ENCODE data around the gene AAK1. TPM values are rescaled to one million over a fixed set of nuclear protein-coding genes. Genes with fewer than 3 reads are reported as not detected.

AAK1 gene
- total and polyA plus RNA-seq, 10 of the 15 experiments (the other 5 are each of a cell fraction or from before 2014, with no cell fraction given): 2.9 to 41.4 (median 17.5) TPM

DNA sequence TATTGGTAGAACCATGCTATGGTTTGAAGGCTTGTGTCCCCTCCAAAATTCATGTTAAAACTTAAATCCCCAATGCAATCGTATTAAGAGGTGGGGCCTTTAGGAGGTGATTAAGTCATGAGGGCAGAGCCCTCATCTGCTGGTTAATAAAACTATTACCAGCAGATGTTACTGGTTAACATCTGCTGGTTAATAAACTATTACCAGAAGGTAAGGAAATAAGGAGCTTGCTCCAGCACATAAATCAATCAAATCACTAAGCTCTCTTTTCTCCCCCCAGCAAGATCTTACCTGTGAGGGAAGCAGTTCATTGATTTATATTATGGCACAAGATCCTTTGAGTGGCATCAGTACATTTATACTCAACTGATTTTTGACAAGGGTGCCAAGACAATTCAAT, 96.9 kb downstream of the AAK1 start:
- ChIA-PET RAD21 (ENCODE audit: unreplicated experiment) (interaction anchor here (0.7 to 1.6 kb wide), 3 partner anchors 11 to 169 kb away, joined by 3 to 5 read pairs (median 5); partner anchors contain the start of gene NFU1), SMC1A (ENCODE audit: uncharacterized antibody, unreplicated experiment) (interaction anchor here (0.9 to 2.5 kb wide), 5 partner anchors 8 to 98 kb away, joined by 3 to 9 read pairs (median 4); no protein-coding TSS in a partner anchor), POLR2A (no interaction called here), CTCF (interaction anchor here (1.4 to 14.4 kb wide), 3 partner anchors 17 to 170 kb away, joined by 3 to 176 read pairs (median 4); partner anchors contain the start of gene NFU1)
- no peaks in the 10 kb centered on the region for H3K27me3 ChIP-seq (replicated peaks in 1 of 2; ENCODE audit: control insufficient read depth in 2 of 2, insufficient read depth in 2 of 2, low read length in 1 of 2)
- FAIRE-seq: no peak
- 100% methylated on average over 1 of the region's 1 CpG for WGBS (ENCODE audit: insufficient coverage, insufficient replicate concordance, low lambda C conversion rate, missing lambda C conversion rate)
- no TSS peak for BruUV-seq (replicated peaks)
- intact Hi-C loops (cut with micrococcal nuclease; ENCODE audit: unreplicated experiment): loop anchor here (5.0 kb wide), 1 partner anchor 109 kb away; the partner anchor contains the start of gene NFU1
- no peak overlapping the region for H2AFZ ChIP-seq (ENCODE audit: control insufficient read depth, low read depth, low read length)
- ATAC-seq: no peak
- H3K9me3 ChIP-seq (replicated peaks; ENCODE audit: control insufficient read depth, insufficient read depth, low read length): no peaks in the 10 kb centered on the region; the same call in none of the 3 replicates
- peaks cover 27% of the 10 kb centered on the region for H3K4me1 ChIP-seq (ENCODE audit: control insufficient read depth, insufficient read depth, low read length)
- in situ Hi-C loops (cut with MboI): no loop called here
- DNase-seq (ENCODE audit: low read depth, low spot score): no peak
- H3K4me3 ChIP-seq: no peak overlapping the region
- no peaks in the 10 kb centered on the region; the same call in none of the 2 replicates for H3K79me2 ChIP-seq (ENCODE audit: control insufficient read depth, insufficient read depth, low read length)
- H3K4me2 ChIP-seq (ENCODE audit: control insufficient read depth, insufficient read depth): 0 out of 2 replicates have a peak overlapping the region, but pooled peaks have one; percentile 3
- H3K36me3 ChIP-seq (ENCODE audit: control insufficient read depth in 2 of 2, insufficient read depth in 2 of 2, low read length in 1 of 2): peaks cover 2 to 14% of the 10 kb centered on the region in 2 experiments; a peak in 3 of 4 replicates
- no peaks in the 10 kb centered on the region for H4K20me1 ChIP-seq (ENCODE audit: control insufficient read depth, insufficient read depth)
- no peak for TF ChIP-seq GATAD2B (conservative IDR thresholded peaks at IDR 0.05; ENCODE audit: low read depth)
- TF ChIP-seq, protein P1, sequence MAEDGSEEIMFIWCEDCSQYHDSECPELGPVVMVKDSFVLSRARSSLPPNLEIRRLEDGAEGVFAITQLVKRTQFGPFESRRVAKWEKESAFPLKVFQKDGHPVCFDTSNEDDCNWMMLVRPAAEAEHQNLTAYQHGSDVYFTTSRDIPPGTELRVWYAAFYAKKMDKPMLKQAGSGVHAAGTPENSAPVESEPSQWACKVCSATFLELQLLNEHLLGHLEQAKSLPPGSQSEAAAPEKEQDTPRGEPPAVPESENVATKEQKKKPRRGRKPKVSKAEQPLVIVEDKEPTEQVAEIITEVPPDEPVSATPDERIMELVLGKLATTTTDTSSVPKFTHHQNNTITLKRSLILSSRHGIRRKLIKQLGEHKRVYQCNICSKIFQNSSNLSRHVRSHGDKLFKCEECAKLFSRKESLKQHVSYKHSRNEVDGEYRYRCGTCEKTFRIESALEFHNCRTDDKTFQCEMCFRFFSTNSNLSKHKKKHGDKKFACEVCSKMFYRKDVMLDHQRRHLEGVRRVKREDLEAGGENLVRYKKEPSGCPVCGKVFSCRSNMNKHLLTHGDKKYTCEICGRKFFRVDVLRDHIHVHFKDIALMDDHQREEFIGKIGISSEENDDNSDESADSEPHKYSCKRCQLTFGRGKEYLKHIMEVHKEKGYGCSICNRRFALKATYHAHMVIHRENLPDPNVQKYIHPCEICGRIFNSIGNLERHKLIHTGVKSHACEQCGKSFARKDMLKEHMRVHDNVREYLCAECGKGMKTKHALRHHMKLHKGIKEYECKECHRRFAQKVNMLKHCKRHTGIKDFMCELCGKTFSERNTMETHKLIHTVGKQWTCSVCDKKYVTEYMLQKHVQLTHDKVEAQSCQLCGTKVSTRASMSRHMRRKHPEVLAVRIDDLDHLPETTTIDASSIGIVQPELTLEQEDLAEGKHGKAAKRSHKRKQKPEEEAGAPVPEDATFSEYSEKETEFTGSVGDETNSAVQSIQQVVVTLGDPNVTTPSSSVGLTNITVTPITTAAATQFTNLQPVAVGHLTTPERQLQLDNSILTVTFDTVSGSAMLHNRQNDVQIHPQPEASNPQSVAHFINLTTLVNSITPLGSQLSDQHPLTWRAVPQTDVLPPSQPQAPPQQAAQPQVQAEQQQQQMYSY (CRISPR knock-in tag; IDR thresholded peaks at IDR 0.05): no peak
- TF ChIP-seq RCOR1 (conservative IDR thresholded peaks at IDR 0.05; ENCODE audit: low read depth, low read length): no peak
- TF ChIP-seq POLR2AphosphoS2 (IDR thresholded peaks at IDR 0.05; ENCODE audit: low read depth, low read length): no peak
- TF ChIP-seq SIN3A (IDR thresholded peaks at IDR 0.05; ENCODE audit: low read depth, low read length): no peak
- TF ChIP-seq ZNF384 (IDR thresholded peaks at IDR 0.05; ENCODE audit: borderline replicate concordance, low read depth, low read length): no peak
- no peak overlapping the region for H3K9ac ChIP-seq (ENCODE audit: control insufficient read depth, insufficient read depth, low read length)
- peak overlapping the region; percentile 85; the same call in 1 of the 2 replicates for H3K27ac ChIP-seq (ENCODE audit: control insufficient read depth, insufficient read depth)

All from GM12878 (cell line).